H9 (cell line): ENCODE results near the gene STK11IP. TPM values are rescaled to one million over a fixed set of nuclear protein-coding genes. Genes with fewer than 3 reads are reported as not detected.

Experiments
- DNase-seq: peaks from one replicate; pipeline ENCODE4 v3.0.0-alpha.2; 2017
- H2AFZ ChIP-seq: one replicate; pipeline ENCODE4 v1.6.1; 2013; ENCODE audit warnings: mild to moderate bottlenecking, low read length, control low read depth, moderate library complexity
- H2AK5ac ChIP-seq: 2 replicates; pipeline ENCODE4 v1.6.1; 2013; ENCODE audit warnings: low read length, control low read depth, mixed read lengths; ENCODE audit not compliant: insufficient read length
- H2BK120ac ChIP-seq: one replicate; pipeline ENCODE4 v1.6.1; 2013; ENCODE audit warnings: low read depth, mild to moderate bottlenecking, low read length, control low read depth, inconsistent platforms; ENCODE audit not compliant: poor library complexity, severe bottlenecking
- H2BK12ac ChIP-seq: 2 replicates; pipeline ENCODE4 v1.6.1; 2013; ENCODE audit warnings: low read length, control low read depth, mixed read lengths, low read depth; ENCODE audit not compliant: insufficient read length
- H2BK15ac ChIP-seq: 2 replicates; pipeline ENCODE4 v1.6.1; 2013; ENCODE audit warnings: low read depth, low read length, control low read depth
- H2BK20ac ChIP-seq: one replicate; pipeline ENCODE4 v1.6.1; 2013; ENCODE audit warnings: low read depth, mild to moderate bottlenecking, low read length, control low read depth, inconsistent platforms; ENCODE audit not compliant: poor library complexity, severe bottlenecking
- H2BK5ac ChIP-seq: 2 replicates; pipeline ENCODE4 v1.6.1; 2013; ENCODE audit warnings: low read length, control low read depth, mixed read lengths; ENCODE audit not compliant: insufficient read length
- H3K14ac ChIP-seq: 2 replicates; pipeline ENCODE4 v1.6.1; 2013; ENCODE audit warnings: low read length, control low read depth; ENCODE audit not compliant: insufficient read depth
- H3K18ac ChIP-seq: 2 replicates; pipeline ENCODE4 v1.6.1; 2013; ENCODE audit warnings: low read depth, mild to moderate bottlenecking, mixed read lengths, low read length, control low read depth; ENCODE audit not compliant: insufficient read length
- H3K23ac ChIP-seq: 2 replicates; pipeline ENCODE4 v1.6.1; 2013; ENCODE audit warnings: low read length, control low read depth, mixed read lengths, low read depth; ENCODE audit not compliant: insufficient read length
- H3K23me2 ChIP-seq: 2 replicates; pipeline ENCODE4 v1.6.1; 2013; ENCODE audit warnings: low read depth, mild to moderate bottlenecking, mixed read lengths, low read length, control low read depth; ENCODE audit not compliant: insufficient read length, poor library complexity, severe bottlenecking
- H3K27ac ChIP-seq: 2 replicates; pipeline ENCODE4 v1.5.1; 2013; ENCODE audit warnings: low read length, control low read depth, mixed read lengths, low read depth; ENCODE audit not compliant: insufficient read length
- H3K27me3 ChIP-seq: 2 replicates; pipeline ENCODE4 v1.6.1; 2013; ENCODE audit warnings: low read length, control low read depth, inconsistent platforms; ENCODE audit not compliant: insufficient read depth
- H3K4ac ChIP-seq: 2 replicates; pipeline ENCODE4 v1.6.1; 2013; ENCODE audit warnings: low read depth, mild to moderate bottlenecking, control low read depth, inconsistent platforms, low read length, moderate library complexity
- H3K4me1 ChIP-seq: 2 replicates; pipeline ENCODE4 v1.6.1; 2013; ENCODE audit warnings: low read length, control low read depth, inconsistent platforms; ENCODE audit not compliant: insufficient read depth
- H3K4me2 ChIP-seq: 2 replicates; pipeline ENCODE4 v1.6.1; 2013; ENCODE audit warnings: low read length, control low read depth, mixed read lengths; ENCODE audit not compliant: insufficient read length, insufficient read depth
- H3K56ac ChIP-seq: 2 replicates; pipeline ENCODE4 v1.6.1; 2013; ENCODE audit warnings: low read depth, mild to moderate bottlenecking, mixed read lengths, low read length, control low read depth; ENCODE audit not compliant: insufficient read length
- H3K79me1 ChIP-seq: 2 replicates; pipeline ENCODE4 v1.6.1; 2013; ENCODE audit warnings: low read depth, mild to moderate bottlenecking, moderate library complexity, low read length, control low read depth, inconsistent platforms; ENCODE audit not compliant: insufficient read depth, poor library complexity, severe bottlenecking
- H3K79me2 ChIP-seq: 2 replicates; pipeline ENCODE4 v1.6.1; 2013; ENCODE audit warnings: low read length, control low read depth, inconsistent platforms; ENCODE audit not compliant: insufficient read depth
- H3K9ac ChIP-seq: 2 replicates; pipeline ENCODE4 v1.6.1; 2013; ENCODE audit warnings: low read length, control low read depth, mixed read lengths; ENCODE audit not compliant: insufficient read length; ENCODE audit errors: extremely low read depth
- H3K9me3 ChIP-seq: one replicate; pipeline ENCODE4 v1.6.1; 2013; ENCODE audit warnings: low read depth, low read length, inconsistent platforms; ENCODE audit not compliant: control insufficient read depth
- H3T11ph ChIP-seq: one replicate; pipeline ENCODE4 v1.6.1; 2013; ENCODE audit warnings: mild to moderate bottlenecking, low read length, control low read depth, inconsistent platforms
- H4K20me1 ChIP-seq: one replicate; pipeline ENCODE4 v1.6.1; 2013; ENCODE audit not compliant: control insufficient read depth, insufficient read length, insufficient read depth
- H4K5ac ChIP-seq: 2 replicates; pipeline ENCODE4 v1.6.1; 2013; ENCODE audit warnings: low read depth, mild to moderate bottlenecking, mixed read lengths, low read length, control low read depth; ENCODE audit not compliant: insufficient read length
- H4K8ac ChIP-seq: replicated peaks from 2 replicates; pipeline ENCODE4 v1.6.1; 2013; ENCODE audit warnings: low read length, control low read depth, mixed read lengths, low read depth; ENCODE audit not compliant: insufficient read length
- H4K91ac ChIP-seq: 2 replicates; pipeline ENCODE4 v1.6.1; 2013; ENCODE audit warnings: low read depth, mild to moderate bottlenecking, moderate library complexity, mixed read lengths, low read length, control low read depth; ENCODE audit not compliant: insufficient read length
- H3K27ac Mint-ChIP-seq, 3 experiments: 2 replicates in 2 of 3; 3 replicates in 1 of 3; pipeline ENCODE4 v1.8.0; 2020 to 2021; ENCODE audit warnings: mixed read lengths in 3 of 3, mild to moderate bottlenecking in 1 of 3, moderate library complexity in 1 of 3
- H3K27me3 Mint-ChIP-seq: 2 replicates; pipeline ENCODE4 v1.8.0; 2021; ENCODE audit warnings: low read depth, mild to moderate bottlenecking, moderate library complexity, mixed read lengths
- H3K36me3 Mint-ChIP-seq, 3 experiments: 2 replicates in 2 of 3; 3 replicates in 1 of 3; pipeline ENCODE4 v1.8.0; 2020 to 2021; ENCODE audit warnings: low read depth in 3 of 3, mixed read lengths in 3 of 3; ENCODE audit not compliant: insufficient read depth in 1 of 3
- H3K4me1 Mint-ChIP-seq, 2 experiments: 2 replicates each; pipeline ENCODE4 v1.8.0; 2020; ENCODE audit warnings: mixed read lengths in 2 of 2
- H3K4me3 Mint-ChIP-seq, 2 experiments: 2 replicates in 1 of 2; 3 replicates in 1 of 2; pipeline ENCODE4 v1.8.0; 2020 to 2021; ENCODE audit warnings: mild to moderate bottlenecking in 2 of 2, mixed read lengths in 2 of 2, moderate library complexity in 1 of 2
- H3K9me3 Mint-ChIP-seq, 2 experiments: 2 replicates in 1 of 2; 3 replicates in 1 of 2; pipeline ENCODE4 v1.8.0; 2020; ENCODE audit warnings: mild to moderate bottlenecking in 2 of 2, mixed read lengths in 2 of 2, moderate library complexity in 1 of 2
- CTCF ChIP-seq: fragments of 200-600 bp; sonication (generic); conservative IDR thresholded peaks from 3 replicates; pipeline ENCODE4 v1.8.0; 2021; ENCODE audit warnings: antibody characterized with exemption, mild to moderate bottlenecking
- WGBS: extraction: QIAGEN DNeasy Blood & Tissue Kit; methylation state at CpG from one replicate; pipeline ENCODE4 v1.1.7; 2013; ENCODE audit warnings: missing lambda C conversion rate, low lambda C conversion rate, mixed read lengths; ENCODE audit not compliant: insufficient read length; ENCODE audit errors: extremely low coverage; 5-methylcytosine and 5-hydroxymethylcytosine counted together
- total RNA-seq: library from RNA; stranded (reverse); gene quantifications from 2 replicates; pipeline ENCODE4 v1.2.1, GENCODE V29; 2021

STK11IP gene
- total RNA-seq, 1 experiment from 2014 or later: 31.1 TPM

GRCh38 chr2:219615894-219616293 lies 18.2 kb downstream of the STK11IP start:
- Histone ChIP-seq H4K8ac (no peak overlapping the region), H3K79me2 (no peaks in the 10 kb centered on the region), H3K23ac (no peak overlapping the region), H2BK12ac (no peak overlapping the region), H3K14ac (no peak overlapping the region), H3K27me3 (no peaks in the 10 kb centered on the region), H2BK5ac (no peak overlapping the region), H2AK5ac (no peak overlapping the region), H2BK15ac (no peak overlapping the region), H3K23me2 (no peaks in the 10 kb centered on the region), H2AFZ (no peak overlapping the region), H4K20me1 (no peaks in the 10 kb centered on the region), H3T11ph (no peak overlapping the region), H3K56ac (no peak overlapping the region), H4K91ac (no peak overlapping the region), H2BK120ac (no peak overlapping the region), H3K4ac (no peak overlapping the region), H3K4me1 (no peaks in the 10 kb centered on the region), H3K27ac (no peak overlapping the region), H3K9ac (no peak overlapping the region), H3K4me2 (no peak overlapping the region), H3K79me1 (no peaks in the 10 kb centered on the region), H2BK20ac (no peak overlapping the region), H3K9me3 (no peaks in the 10 kb centered on the region), H3K18ac (no peak overlapping the region), H4K5ac (no peak overlapping the region)
- Mint-ChIP-seq H3K4me3 (no peak overlapping the region), H3K27me3 (no peaks in the 10 kb centered on the region), H3K36me3 (peaks cover 0 to 22% (median 7%) of the 10 kb centered on the region in 3 experiments; a peak in 5 of 7 replicates), H3K4me1 (peaks cover 0 to 3% of the 10 kb centered on the region in 2 experiments; a peak in 3 of 4 replicates), H3K27ac (no peak overlapping the region), H3K9me3 (no peaks in the 10 kb centered on the region)
- no peak for DNase-seq
- no CpG with 5 or more reads among the region's 12 CpGs for WGBS
- no peak for TF ChIP-seq CTCF
